Central memory CD8-positive, alpha-beta T cell (primary cell): ENCODE measurements around the gene WDR7.

Source experiments
- ATAC-seq: fragments of 150-1000 bp; cut with Tn5 transposase; replicated peaks from 2 replicates; pipeline ENCODE4 v1.10.0; 2022; ENCODE audit warnings: mild to moderate bottlenecking, moderate FRiP score, moderate number of reproducible peaks; ENCODE audit not compliant: poor library complexity, severe bottlenecking; ENCODE audit errors: extremely low read depth
- DNase-seq, 2 donors: peaks; one replicate each; pipeline ENCODE4 v3.0.0; 2021; ENCODE audit warnings: low spot score in 2 of 2
- H3K27ac Mint-ChIP-seq: one replicate; pipeline ENCODE4 v1.8.0; 2022; ENCODE audit warnings: low read depth, mild to moderate bottlenecking, moderate library complexity, mixed read lengths
- H3K27me3 Mint-ChIP-seq: one replicate; pipeline ENCODE4 v1.8.0; 2022; ENCODE audit warnings: mixed read lengths
- H3K36me3 Mint-ChIP-seq: one replicate; pipeline ENCODE4 v1.8.0; 2022; ENCODE audit warnings: mild to moderate bottlenecking, moderate library complexity, mixed read lengths; ENCODE audit not compliant: insufficient read depth
- H3K4me1 Mint-ChIP-seq: one replicate; pipeline ENCODE4 v1.8.0; 2022; ENCODE audit warnings: mixed read lengths
- H3K4me3 Mint-ChIP-seq: one replicate; pipeline ENCODE4 v1.8.0; 2022; ENCODE audit warnings: mild to moderate bottlenecking, moderate library complexity, mixed read lengths
- H3K9me3 Mint-ChIP-seq: one replicate; pipeline ENCODE4 v1.8.0; 2022; ENCODE audit warnings: mixed read lengths

Gene WDR7

DNA sequence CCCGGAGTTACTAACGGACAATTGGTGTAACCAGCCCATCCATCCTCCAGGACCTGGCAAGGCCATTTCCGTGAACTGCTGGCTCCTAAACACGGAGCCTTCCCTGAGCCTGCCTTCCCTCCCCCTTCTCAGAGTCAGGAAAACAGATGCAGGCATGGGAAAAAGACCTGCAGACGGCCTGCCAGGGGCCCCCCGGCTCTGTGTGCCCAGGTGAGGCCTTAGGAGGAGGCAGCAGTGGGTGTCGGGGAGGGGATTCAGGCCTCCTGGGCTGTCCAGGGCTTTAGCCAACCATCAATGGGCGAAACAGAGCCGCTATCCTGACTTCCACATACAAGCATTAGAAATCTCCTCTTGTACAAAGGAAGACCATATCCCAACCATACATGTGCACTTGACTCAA lies 427.5 kb downstream of the WDR7 start:
- Mint-ChIP-seq H3K4me1 (peaks cover 5% of the 10 kb centered on the region), H3K4me3 (no peak overlapping the region), H3K27me3 (peaks cover 19% of the 10 kb centered on the region), H3K36me3 (no peaks in the 10 kb centered on the region), H3K27ac (no peak overlapping the region), H3K9me3 (no peaks in the 10 kb centered on the region)
- DNase-seq (no peak), ATAC-seq (no peak)

DNA sequence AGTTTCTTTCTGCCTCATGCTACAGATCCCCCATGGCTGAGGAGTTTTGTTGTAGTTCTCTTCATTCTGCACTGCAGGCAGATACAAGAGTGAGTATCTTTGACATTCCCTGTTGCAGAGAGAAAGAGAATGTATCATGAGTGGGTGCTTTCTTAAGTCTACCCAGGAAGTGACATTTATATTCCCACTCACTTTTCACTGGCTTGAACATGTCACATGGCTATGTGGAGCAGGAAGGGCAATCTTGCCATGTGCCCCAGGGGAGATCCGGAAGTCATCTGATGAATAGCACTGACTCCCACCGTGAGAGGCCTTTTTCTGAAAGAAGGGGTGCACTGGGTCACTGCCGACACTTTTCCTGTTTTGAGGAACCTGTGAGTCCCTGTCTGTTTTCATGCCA lies 429.3 kb downstream of the WDR7 start:
- no peak for DNase-seq
- H3K4me1 Mint-ChIP-seq = peaks cover 23% of the 10 kb centered on the region
- no peak for ATAC-seq
- H3K36me3 Mint-ChIP-seq = no peaks in the 10 kb centered on the region
- no peak overlapping the region for H3K27ac Mint-ChIP-seq
- no peaks in the 10 kb centered on the region for H3K9me3 Mint-ChIP-seq
- H3K4me3 Mint-ChIP-seq = no peak overlapping the region
- peaks cover 25% of the 10 kb centered on the region for H3K27me3 Mint-ChIP-seq

DNA sequence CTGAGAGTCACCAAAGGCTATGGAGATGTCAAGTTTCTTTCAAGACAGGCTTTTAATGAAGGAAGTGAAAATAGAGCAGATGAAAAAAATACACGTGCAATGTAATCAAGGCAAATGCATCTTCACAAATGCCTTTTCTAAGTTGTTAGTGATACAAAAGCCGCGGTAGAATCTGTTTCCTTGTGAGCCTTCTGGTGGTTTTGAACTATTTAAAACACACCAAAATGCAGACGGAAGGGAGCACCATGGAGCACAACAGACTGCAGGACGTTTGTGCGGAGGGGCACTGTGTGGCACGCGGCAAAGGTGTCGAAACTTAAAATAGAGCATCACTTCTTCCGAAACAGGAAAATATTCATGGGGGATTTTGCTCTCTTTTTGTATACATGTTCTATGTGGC lies 430.7 kb downstream of the WDR7 start:
- no peak overlapping the region for H3K4me3 Mint-ChIP-seq
- H3K4me1 Mint-ChIP-seq = peaks cover 23% of the 10 kb centered on the region
- H3K36me3 Mint-ChIP-seq = no peaks in the 10 kb centered on the region
- peaks cover 36% of the 10 kb centered on the region for H3K27me3 Mint-ChIP-seq
- ATAC-seq = no peak
- no peaks in the 10 kb centered on the region for H3K9me3 Mint-ChIP-seq
- no peak for DNase-seq
- H3K27ac Mint-ChIP-seq = no peak overlapping the region

DNA sequence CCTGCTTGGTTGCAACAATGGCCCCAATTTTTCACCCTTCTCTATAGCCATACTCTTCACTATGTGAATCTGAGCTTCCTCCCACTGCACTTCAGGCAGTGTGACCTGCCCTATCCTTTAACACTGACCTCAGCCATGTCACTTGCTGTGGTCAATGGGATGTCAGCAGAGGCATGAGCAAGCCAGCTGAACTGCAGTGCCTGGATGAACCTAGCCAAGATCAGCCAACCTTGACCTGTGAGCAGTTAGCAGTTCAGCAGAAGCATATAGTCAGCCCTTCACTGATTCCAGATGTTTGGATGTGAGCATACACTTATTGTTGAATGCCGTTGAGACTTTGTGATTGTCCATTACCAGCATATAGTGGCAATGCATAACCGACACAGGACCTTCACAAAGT lies 432.3 kb downstream of the WDR7 start:
- peaks cover 46% of the 10 kb centered on the region for H3K27me3 Mint-ChIP-seq
- H3K9me3 Mint-ChIP-seq = no peaks in the 10 kb centered on the region
- H3K27ac Mint-ChIP-seq = no peak overlapping the region

DNA sequence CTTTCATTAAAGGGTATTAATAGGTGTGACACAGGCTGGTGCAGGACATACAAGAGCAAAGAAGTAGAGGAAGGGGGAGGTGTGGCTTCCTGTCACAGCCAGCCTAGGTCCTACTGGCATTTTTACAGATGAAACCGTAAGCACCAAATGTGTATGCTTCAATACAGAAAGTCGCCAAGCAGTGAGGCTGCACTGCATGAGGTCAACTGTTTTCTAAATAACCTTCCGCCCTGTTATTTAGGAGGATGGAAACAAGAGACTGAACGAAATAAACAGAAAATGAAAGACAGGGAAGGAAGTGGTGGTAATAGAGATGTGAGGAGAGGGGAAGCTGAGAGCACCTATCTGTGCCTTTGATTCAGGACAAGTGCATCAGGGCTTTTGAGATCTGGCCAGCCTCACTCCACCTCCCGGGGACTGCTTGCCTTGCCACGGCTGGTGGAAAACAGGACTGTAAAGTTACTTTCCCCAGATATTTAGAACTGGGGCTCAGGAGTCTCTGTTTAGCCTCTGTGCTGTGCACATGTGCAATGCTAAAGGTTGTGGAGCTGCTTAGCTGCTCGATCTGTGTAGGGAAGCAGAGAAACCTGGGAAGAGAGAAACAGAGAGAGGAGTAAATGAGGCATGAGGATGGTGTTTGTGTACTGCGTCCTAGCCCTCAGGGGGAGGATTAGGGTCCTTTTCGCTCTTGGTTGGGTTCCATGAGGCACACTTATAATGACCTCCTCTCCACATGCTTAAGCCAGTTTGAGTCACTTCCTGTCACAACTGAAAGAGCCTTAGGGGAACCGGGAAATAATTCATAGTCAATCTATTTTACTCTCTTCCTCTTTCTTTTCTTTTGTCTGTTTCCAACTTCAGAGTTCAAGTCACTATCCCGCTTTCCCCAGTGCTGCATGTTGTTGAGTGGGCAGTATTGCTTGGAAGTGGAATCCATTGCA lies 433.4 kb downstream of the WDR7 start:
- Mint-ChIP-seq H3K4me1 (peaks cover 18% of the 10 kb centered on the region), H3K9me3 (no peaks in the 10 kb centered on the region), H3K27me3 (peaks cover 46% of the 10 kb centered on the region), H3K27ac (no peak overlapping the region), H3K36me3 (no peaks in the 10 kb centered on the region), H3K4me3 (peak overlapping the region; percentile 61)
- ATAC-seq = peak; percentile 19
- no peak for DNase-seq

More for the DNA sequence above, 432.3 kb downstream of the WDR7 start:
- H3K36me3 Mint-ChIP-seq = no peaks in the 10 kb centered on the region
- H3K4me1 Mint-ChIP-seq = peaks cover 18% of the 10 kb centered on the region
- H3K4me3 Mint-ChIP-seq = no peak overlapping the region
- ATAC-seq (no peak), DNase-seq (no peak)

DNA sequence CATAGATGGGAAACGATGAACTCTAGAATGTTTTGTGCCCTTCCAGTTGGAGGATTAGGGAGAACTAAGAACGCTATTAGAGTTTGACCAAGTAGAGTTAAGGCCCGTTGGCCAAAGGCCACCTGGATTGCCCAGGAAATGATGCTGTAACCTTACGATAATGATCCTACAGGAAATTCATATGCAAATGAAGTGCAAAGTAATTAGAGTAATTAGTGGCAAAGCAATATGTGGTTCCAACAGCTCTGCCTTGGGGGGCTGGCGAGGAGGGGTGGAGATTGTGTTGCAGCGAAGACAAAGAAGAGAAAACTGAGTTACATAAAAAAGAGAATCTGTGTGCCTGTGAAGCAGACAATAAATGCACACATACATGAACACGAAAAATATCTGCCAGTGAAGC lies 434.2 kb downstream of the WDR7 start:
- DNase-seq (no peak), ATAC-seq (no peak)
- Mint-ChIP-seq H3K36me3 (no peaks in the 10 kb centered on the region), H3K4me3 (no peak overlapping the region), H3K4me1 (peaks cover 18% of the 10 kb centered on the region), H3K27me3 (peaks cover 43% of the 10 kb centered on the region), H3K27ac (no peak overlapping the region), H3K9me3 (no peaks in the 10 kb centered on the region)

DNA sequence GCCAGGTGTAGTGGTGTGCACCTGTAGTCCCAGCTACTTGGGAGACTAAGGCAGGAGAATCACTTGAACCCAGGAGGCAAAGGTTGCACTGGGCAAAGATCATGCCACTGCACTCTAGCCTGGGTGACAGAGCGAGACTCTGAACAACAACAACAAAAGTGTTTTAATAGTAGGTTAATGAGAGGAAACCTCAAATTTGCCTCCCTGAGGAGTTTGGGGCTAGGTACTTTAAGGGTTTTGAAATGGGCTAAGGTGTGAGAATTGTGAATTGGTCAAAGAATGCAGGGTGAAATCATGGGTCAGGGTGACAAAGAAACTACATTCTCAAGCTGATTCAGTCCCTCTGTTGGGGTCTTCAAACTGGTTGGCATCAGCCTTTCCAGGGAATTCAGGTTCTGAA lies 435.0 kb downstream of the WDR7 start:
- H3K27me3 Mint-ChIP-seq = peaks cover 35% of the 10 kb centered on the region
- H3K4me3 Mint-ChIP-seq = no peak overlapping the region
- H3K27ac Mint-ChIP-seq = no peak overlapping the region

More for the DNA sequence above, 435.0 kb downstream of the WDR7 start:
- peaks cover 18% of the 10 kb centered on the region for H3K4me1 Mint-ChIP-seq
- no peak for DNase-seq
- H3K36me3 Mint-ChIP-seq = no peaks in the 10 kb centered on the region
- ATAC-seq = no peak
- H3K9me3 Mint-ChIP-seq = no peaks in the 10 kb centered on the region
